ENCODE data around the gene XRN1. TPM values are rescaled to one million over a fixed set of nuclear protein-coding genes. Genes with fewer than 3 reads are reported as not detected.

The XRN1 gene
- total and polyA plus RNA-seq, 2 of the 8 experiments (the other 6 are each of a cell fraction or from before 2014, with no cell fraction given): 1.9 to 17.2 TPM

DNA sequence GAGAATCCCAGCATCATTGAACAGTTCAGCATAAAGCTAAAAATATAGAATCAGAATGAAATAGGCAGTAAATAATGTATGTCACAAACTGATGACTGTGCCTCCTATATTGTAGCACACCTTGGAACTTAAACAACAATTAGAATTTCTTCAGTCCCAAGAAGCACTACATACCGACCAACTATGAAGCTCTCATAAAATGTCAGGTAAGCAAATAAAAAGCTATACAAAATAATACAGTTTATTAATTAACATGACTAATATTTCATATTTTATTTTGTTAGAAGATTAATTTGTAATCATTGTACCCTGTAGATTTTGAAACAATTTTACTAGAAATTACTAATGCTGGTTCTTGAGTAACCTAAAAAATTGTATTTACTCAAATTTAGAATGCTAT is 137.4 kb downstream of the XRN1 start:
- no peaks in the 10 kb centered on the region for H3K23me2 ChIP-seq (ENCODE audit: low read depth, low read length)
- no peaks in the 10 kb centered on the region for H3K79me2 ChIP-seq (ENCODE audit: control insufficient read depth in 1 of 2, insufficient read depth in 2 of 2, low read length in 2 of 2)
- H4K20me1 ChIP-seq (replicated peaks in 1 of 2; ENCODE audit: control insufficient read depth in 1 of 2, insufficient read depth in 2 of 2, low read length in 2 of 2): no peaks in the 10 kb centered on the region
- no peaks in the 10 kb centered on the region for H3K9me3 ChIP-seq (ENCODE audit: insufficient read depth in 2 of 2, low read depth in 1 of 2, low read length in 1 of 2)
- H2AK5ac ChIP-seq (ENCODE audit: low read depth, low read length): no peak overlapping the region
- no peak overlapping the region for H2BK120ac ChIP-seq (replicated peaks; ENCODE audit: low read depth, low read length)
- no peak overlapping the region for H3K4ac ChIP-seq (replicated peaks; ENCODE audit: insufficient read length, low read depth, low read length)
- no peak overlapping the region for H3K27ac ChIP-seq (ENCODE audit: low read depth, low read length)
- H3K18ac ChIP-seq (ENCODE audit: extremely low read depth, low read length): no peak overlapping the region
- no peak overlapping the region for H3K56ac ChIP-seq (replicated peaks; ENCODE audit: insufficient read length, low read depth, low read length)
- no peak overlapping the region for H2BK12ac ChIP-seq (ENCODE audit: low read depth, low read length)
- H2BK5ac ChIP-seq (ENCODE audit: low read depth, low read length): no peak overlapping the region
- H3K79me1 ChIP-seq (ENCODE audit: low read depth, low read length): no peaks in the 10 kb centered on the region
- no peak overlapping the region for H2BK20ac ChIP-seq (ENCODE audit: low read length)
- no peak overlapping the region for H3K14ac ChIP-seq (ENCODE audit: insufficient read length)
- no peaks in the 10 kb centered on the region for H3K4me1 ChIP-seq (replicated peaks in 1 of 4; ENCODE audit: control insufficient read depth in 3 of 4, insufficient read depth in 4 of 4, low read length in 3 of 4)
- no peak overlapping the region for H3K4me2 ChIP-seq (ENCODE audit: insufficient read depth in 1 of 2, low read depth in 2 of 2, low read length in 2 of 2)
- no peaks in the 10 kb centered on the region for H3K27me3 ChIP-seq (replicated peaks in 1 of 4; ENCODE audit: control insufficient read depth in 3 of 4, extremely low read depth in 1 of 4, insufficient read depth in 3 of 4, low read length in 3 of 4)
- DNase-seq (ENCODE audit: low read depth in 1 of 2, low spot score in 2 of 2) (no peak), FAIRE-seq (no peak)
- H3K23ac ChIP-seq (ENCODE audit: insufficient read length): no peak overlapping the region
- POLR2A ChIA-PET (ENCODE audit: partially characterized antibody): no interaction called here
- no peak overlapping the region for H4K8ac ChIP-seq (ENCODE audit: extremely low read depth, insufficient read depth, low read length)
- H3K4me3 ChIP-seq (ENCODE audit: extremely low read depth in 1 of 4, insufficient read depth in 2 of 4, low read depth in 3 of 4, low read length in 4 of 4): no peak overlapping the region
- no peak overlapping the region for H2BK15ac ChIP-seq (ENCODE audit: low read length)
- no peak overlapping the region for H4K5ac ChIP-seq (ENCODE audit: insufficient read length, low read depth, low read length)
- peaks cover 0 to 10% (median 0%) of the 10 kb centered on the region in 4 experiments; a peak in 2 of 8 replicates for H3K36me3 ChIP-seq (ENCODE audit: control insufficient read depth in 2 of 4, insufficient read depth in 4 of 4, low read length in 3 of 4)
- no peak overlapping the region for H4K91ac ChIP-seq (replicated peaks; ENCODE audit: insufficient read length, low read length)
- H3K9ac ChIP-seq (replicated peaks in 1 of 4; ENCODE audit: extremely low read depth in 1 of 4, low read depth in 3 of 4, low read length in 3 of 4): no peak overlapping the region
- H2AFZ ChIP-seq (ENCODE audit: low read length): no peak overlapping the region
- 96% methylated on average over 1 of the region's 1 CpG; no CpG with 5 or more reads in 1 of the 2 experiments for WGBS, 2 experiments (ENCODE audit: extremely low coverage in 1 of 2, insufficient coverage in 1 of 2, insufficient read length in 1 of 2, insufficient replicate concordance in 2 of 2, low coverage in 1 of 2, low lambda C conversion rate in 2 of 2, missing lambda C conversion rate in 1 of 2)
- CTCF ChIA-PET (ENCODE audit: partially characterized antibody): no interaction called here
- TF ChIP-seq, protein P1, sequence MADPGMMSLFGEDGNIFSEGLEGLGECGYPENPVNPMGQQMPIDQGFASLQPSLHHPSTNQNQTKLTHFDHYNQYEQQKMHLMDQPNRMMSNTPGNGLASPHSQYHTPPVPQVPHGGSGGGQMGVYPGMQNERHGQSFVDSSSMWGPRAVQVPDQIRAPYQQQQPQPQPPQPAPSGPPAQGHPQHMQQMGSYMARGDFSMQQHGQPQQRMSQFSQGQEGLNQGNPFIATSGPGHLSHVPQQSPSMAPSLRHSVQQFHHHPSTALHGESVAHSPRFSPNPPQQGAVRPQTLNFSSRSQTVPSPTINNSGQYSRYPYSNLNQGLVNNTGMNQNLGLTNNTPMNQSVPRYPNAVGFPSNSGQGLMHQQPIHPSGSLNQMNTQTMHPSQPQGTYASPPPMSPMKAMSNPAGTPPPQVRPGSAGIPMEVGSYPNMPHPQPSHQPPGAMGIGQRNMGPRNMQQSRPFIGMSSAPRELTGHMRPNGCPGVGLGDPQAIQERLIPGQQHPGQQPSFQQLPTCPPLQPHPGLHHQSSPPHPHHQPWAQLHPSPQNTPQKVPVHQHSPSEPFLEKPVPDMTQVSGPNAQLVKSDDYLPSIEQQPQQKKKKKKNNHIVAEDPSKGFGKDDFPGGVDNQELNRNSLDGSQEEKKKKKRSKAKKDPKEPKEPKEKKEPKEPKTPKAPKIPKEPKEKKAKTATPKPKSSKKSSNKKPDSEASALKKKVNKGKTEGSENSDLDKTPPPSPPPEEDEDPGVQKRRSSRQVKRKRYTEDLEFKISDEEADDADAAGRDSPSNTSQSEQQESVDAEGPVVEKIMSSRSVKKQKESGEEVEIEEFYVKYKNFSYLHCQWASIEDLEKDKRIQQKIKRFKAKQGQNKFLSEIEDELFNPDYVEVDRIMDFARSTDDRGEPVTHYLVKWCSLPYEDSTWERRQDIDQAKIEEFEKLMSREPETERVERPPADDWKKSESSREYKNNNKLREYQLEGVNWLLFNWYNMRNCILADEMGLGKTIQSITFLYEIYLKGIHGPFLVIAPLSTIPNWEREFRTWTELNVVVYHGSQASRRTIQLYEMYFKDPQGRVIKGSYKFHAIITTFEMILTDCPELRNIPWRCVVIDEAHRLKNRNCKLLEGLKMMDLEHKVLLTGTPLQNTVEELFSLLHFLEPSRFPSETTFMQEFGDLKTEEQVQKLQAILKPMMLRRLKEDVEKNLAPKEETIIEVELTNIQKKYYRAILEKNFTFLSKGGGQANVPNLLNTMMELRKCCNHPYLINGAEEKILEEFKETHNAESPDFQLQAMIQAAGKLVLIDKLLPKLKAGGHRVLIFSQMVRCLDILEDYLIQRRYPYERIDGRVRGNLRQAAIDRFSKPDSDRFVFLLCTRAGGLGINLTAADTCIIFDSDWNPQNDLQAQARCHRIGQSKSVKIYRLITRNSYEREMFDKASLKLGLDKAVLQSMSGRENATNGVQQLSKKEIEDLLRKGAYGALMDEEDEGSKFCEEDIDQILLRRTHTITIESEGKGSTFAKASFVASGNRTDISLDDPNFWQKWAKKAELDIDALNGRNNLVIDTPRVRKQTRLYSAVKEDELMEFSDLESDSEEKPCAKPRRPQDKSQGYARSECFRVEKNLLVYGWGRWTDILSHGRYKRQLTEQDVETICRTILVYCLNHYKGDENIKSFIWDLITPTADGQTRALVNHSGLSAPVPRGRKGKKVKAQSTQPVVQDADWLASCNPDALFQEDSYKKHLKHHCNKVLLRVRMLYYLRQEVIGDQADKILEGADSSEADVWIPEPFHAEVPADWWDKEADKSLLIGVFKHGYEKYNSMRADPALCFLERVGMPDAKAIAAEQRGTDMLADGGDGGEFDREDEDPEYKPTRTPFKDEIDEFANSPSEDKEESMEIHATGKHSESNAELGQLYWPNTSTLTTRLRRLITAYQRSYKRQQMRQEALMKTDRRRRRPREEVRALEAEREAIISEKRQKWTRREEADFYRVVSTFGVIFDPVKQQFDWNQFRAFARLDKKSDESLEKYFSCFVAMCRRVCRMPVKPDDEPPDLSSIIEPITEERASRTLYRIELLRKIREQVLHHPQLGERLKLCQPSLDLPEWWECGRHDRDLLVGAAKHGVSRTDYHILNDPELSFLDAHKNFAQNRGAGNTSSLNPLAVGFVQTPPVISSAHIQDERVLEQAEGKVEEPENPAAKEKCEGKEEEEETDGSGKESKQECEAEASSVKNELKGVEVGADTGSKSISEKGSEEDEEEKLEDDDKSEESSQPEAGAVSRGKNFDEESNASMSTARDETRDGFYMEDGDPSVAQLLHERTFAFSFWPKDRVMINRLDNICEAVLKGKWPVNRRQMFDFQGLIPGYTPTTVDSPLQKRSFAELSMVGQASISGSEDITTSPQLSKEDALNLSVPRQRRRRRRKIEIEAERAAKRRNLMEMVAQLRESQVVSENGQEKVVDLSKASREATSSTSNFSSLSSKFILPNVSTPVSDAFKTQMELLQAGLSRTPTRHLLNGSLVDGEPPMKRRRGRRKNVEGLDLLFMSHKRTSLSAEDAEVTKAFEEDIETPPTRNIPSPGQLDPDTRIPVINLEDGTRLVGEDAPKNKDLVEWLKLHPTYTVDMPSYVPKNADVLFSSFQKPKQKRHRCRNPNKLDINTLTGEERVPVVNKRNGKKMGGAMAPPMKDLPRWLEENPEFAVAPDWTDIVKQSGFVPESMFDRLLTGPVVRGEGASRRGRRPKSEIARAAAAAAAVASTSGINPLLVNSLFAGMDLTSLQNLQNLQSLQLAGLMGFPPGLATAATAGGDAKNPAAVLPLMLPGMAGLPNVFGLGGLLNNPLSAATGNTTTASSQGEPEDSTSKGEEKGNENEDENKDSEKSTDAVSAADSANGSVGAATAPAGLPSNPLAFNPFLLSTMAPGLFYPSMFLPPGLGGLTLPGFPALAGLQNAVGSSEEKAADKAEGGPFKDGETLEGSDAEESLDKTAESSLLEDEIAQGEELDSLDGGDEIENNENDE (IDR thresholded peaks at IDR 0.05; ENCODE audit: insufficient replicate concordance, low read length): no peak
